Stomach (tissue), 9 donors: Measurements from ENCODE around the gene PRKCE. TPM values are rescaled to one million over a fixed set of nuclear protein-coding genes. Genes with fewer than 3 reads are reported as not detected.

Experiments
- DNase-seq, 2 donors: peaks; one replicate each; pipeline versions ENCODE4 v3.0.0 to v3.0.0-alpha.2; 2013 to 2019
- H3K27ac ChIP-seq, 5 donors: fragments of 200-600 bp in 4 of 5; sonication (generic) in 4 of 5; one replicate each; pipeline ENCODE4 v1.5.1; 2013 to 2019; ENCODE audit warnings: mild to moderate bottlenecking in 1 of 5, moderate library complexity in 1 of 5
- H3K27me3 ChIP-seq, 3 donors: fragments of 200-600 bp; sonication (generic); one replicate each; pipeline ENCODE4 v1.5.1; 2017 to 2019; ENCODE audit warnings: mixed run types in 1 of 3
- H3K36me3 ChIP-seq, 4 donors: fragments of 200-600 bp; sonication (generic); 1 replicate in 3 of 4; 2 replicates in 1 of 4; pipeline ENCODE4 v1.5.1; 2016 to 2019
- H3K4me1 ChIP-seq, 4 donors: fragments of 200-600 bp; sonication (generic); one replicate each; pipeline ENCODE4 v1.5.1; 2016 to 2019
- H3K4me3 ChIP-seq, 4 donors: fragments of 200-600 bp; sonication (generic) in 3 of 4; one replicate each; pipeline ENCODE4 v1.5.1; 2016 to 2019; ENCODE audit warnings: mild to moderate bottlenecking in 1 of 4
- H3K9me3 ChIP-seq, 4 donors: fragments of 200-600 bp; sonication (generic); one replicate each; pipeline ENCODE4 v1.5.1; 2016 to 2019
- EP300 ChIP-seq: sonication (generic); formaldehyde crosslinking; IDR thresholded peaks from one replicate; pipeline ENCODE4 v1.6.1; 2017; ENCODE audit warnings: antibody characterized with exemption
- POLR2A ChIP-seq, 4 donors: fragments of 450-650 bp; IDR thresholded peaks; one replicate each; pipeline ENCODE4 v1.6.1; 2016; ENCODE audit warnings: antibody characterized with exemption in 4 of 4, control low read depth in 2 of 4, mild to moderate bottlenecking in 1 of 4, moderate library complexity in 1 of 4
- POLR2AphosphoS5 ChIP-seq, 3 donors: sonication (generic); formaldehyde crosslinking; IDR thresholded peaks; one replicate each; pipeline ENCODE4 v1.6.1; 2016; ENCODE audit warnings: antibody characterized with exemption in 3 of 3
- WGBS, 5 donors: extraction: QIAGEN DNeasy Blood & Tissue Kit in 3 of 5; methylation state at CpG; one replicate each; pipeline versions ENCODE4 v1.1.5 to v1.1.7; 2013 to 2018; 5-methylcytosine and 5-hydroxymethylcytosine counted together
- intact Hi-C: fragments of 100-400 bp; cut with DNase I; formaldehyde crosslinking; loops from one replicate; pipeline ENCODE4 v1.15.1; 2023; ENCODE audit warnings: low total_unique reads
- polyA plus RNA-seq, 3 donors: library from polyadenylated mRNA; stranded (reverse); fragments of 200-250 nt; gene quantifications; one replicate each; pipeline ENCODE4 v1.2.3, GENCODE V29; 2013
- total RNA-seq, 5 donors: library from RNA; depleted of rRNA; stranded (reverse); fragments of >200 nt; gene quantifications; one replicate each; pipeline versions ENCODE4 v1.1.0 to v1.2.3, GENCODE V29; 2014 to 2016
- TF ChIP-seq, protein P1 (sequence below), 7 experiments: fragments of 450-650 bp in 4 of 7; fragments of 200-600 bp in 3 of 7; sonication (generic) in 3 of 7; IDR thresholded peaks; one replicate each; pipeline ENCODE4 v1.5.1; 2016 to 2019; ENCODE audit warnings: antibody characterized with exemption in 7 of 7, control low read depth in 2 of 7, mild to moderate bottlenecking in 1 of 7
- donor health status: healthy with polysubstance abuse.
- donor health status: Bipolar disorder and iron deficiency.
- donor health status: healthy.

The PRKCE gene
- total and polyA plus RNA-seq, 8 donors: 2.0 to 92.0 (median 10.0) TPM

GRCh38 chr2:45780541-45781463, 129.3 kb downstream of the PRKCE start:
- Histone ChIP-seq H3K4me3 (no peak overlapping the region), H3K4me1 (peaks cover 0 to 34% (median 17%) of the 10 kb centered on the region in 4 donors), H3K27ac (no peak overlapping the region), H3K27me3 (no peaks in the 10 kb centered on the region), H3K36me3 (no peaks in the 10 kb centered on the region), H3K9me3 (no peaks in the 10 kb centered on the region)
- no peak for DNase-seq
- 86 to 91% (median 90%) methylated on average over 10 of the region's 10 CpGs for WGBS, 5 donors
- intact Hi-C loops: no loop called here
- no peak for TF ChIP-seq POLR2A (IDR thresholded peaks at IDR 0.05)
- no peak for TF ChIP-seq POLR2AphosphoS5 (IDR thresholded peaks at IDR 0.05)
- TF ChIP-seq, protein P1, sequence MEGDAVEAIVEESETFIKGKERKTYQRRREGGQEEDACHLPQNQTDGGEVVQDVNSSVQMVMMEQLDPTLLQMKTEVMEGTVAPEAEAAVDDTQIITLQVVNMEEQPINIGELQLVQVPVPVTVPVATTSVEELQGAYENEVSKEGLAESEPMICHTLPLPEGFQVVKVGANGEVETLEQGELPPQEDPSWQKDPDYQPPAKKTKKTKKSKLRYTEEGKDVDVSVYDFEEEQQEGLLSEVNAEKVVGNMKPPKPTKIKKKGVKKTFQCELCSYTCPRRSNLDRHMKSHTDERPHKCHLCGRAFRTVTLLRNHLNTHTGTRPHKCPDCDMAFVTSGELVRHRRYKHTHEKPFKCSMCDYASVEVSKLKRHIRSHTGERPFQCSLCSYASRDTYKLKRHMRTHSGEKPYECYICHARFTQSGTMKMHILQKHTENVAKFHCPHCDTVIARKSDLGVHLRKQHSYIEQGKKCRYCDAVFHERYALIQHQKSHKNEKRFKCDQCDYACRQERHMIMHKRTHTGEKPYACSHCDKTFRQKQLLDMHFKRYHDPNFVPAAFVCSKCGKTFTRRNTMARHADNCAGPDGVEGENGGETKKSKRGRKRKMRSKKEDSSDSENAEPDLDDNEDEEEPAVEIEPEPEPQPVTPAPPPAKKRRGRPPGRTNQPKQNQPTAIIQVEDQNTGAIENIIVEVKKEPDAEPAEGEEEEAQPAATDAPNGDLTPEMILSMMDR (IDR thresholded peaks at IDR 0.05): no peak

DNA sequence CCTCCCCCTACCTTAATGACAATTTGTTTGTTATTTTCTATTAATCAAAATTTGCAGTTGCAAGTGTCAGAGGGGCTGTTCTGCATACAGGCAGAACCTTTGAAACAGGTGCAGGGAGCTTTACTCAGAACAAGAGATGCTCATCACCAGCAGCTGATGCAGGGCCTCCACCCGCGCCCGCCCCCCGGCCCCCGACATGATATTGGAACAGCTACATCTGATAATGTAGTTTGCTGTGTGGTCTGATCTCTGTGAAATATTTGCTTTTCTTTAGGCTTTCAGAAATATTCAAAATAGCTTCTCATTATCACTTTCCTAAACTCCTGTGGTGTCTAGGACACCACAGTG, 130.0 kb downstream of the PRKCE start:
- Histone ChIP-seq H3K27ac (no peak overlapping the region), H3K4me3 (no peak overlapping the region), H3K36me3 (no peaks in the 10 kb centered on the region), H3K4me1 (peaks cover 0 to 28% (median 16%) of the 10 kb centered on the region in 4 donors), H3K9me3 (no peaks in the 10 kb centered on the region), H3K27me3 (no peaks in the 10 kb centered on the region)
- no peak for DNase-seq
- 65 to 81% (median 76%) methylated on average over 5 of the region's 5 CpGs for WGBS, 5 donors
- TF ChIP-seq, protein P1 (IDR thresholded peaks at IDR 0.05): no peak
- no peak for TF ChIP-seq POLR2AphosphoS5 (IDR thresholded peaks at IDR 0.05)
- TF ChIP-seq EP300: no peak
- TF ChIP-seq POLR2A (IDR thresholded peaks at IDR 0.05): no peak
- intact Hi-C loops: no loop called here

GRCh38 chr2:45782436-45782835, 131.0 kb downstream of the PRKCE start:
- Histone ChIP-seq H3K27me3 (no peaks in the 10 kb centered on the region), H3K4me1 (peaks cover 0 to 24% (median 11%) of the 10 kb centered on the region in 4 donors), H3K27ac (no peak overlapping the region), H3K9me3 (no peaks in the 10 kb centered on the region), H3K36me3 (no peaks in the 10 kb centered on the region), H3K4me3 (no peak overlapping the region)
- WGBS, 5 donors: 92 to 98% (median 94%) methylated on average over 4 of the region's 4 CpGs
- no peak for DNase-seq
- TF ChIP-seq, protein P1 (IDR thresholded peaks at IDR 0.05): no peak
- TF ChIP-seq POLR2AphosphoS5 (IDR thresholded peaks at IDR 0.05): no peak
- TF ChIP-seq POLR2A (IDR thresholded peaks at IDR 0.05): no peak
- TF ChIP-seq EP300: no peak
- intact Hi-C loops: no loop called here

- no peaks in the 10 kb centered on the region for H3K9me3 ChIP-seq
- whole genome bisulfite sequencing, 5 donors: 69 to 83% (median 77%) methylated on average over 4 of the region's 4 CpGs
- peaks cover 0 to 21% (median 11%) of the 10 kb centered on the region in 4 donors for H3K4me1 ChIP-seq
- no peak overlapping the region for H3K4me3 ChIP-seq
- no peaks in the 10 kb centered on the region for H3K36me3 ChIP-seq
- DNase-seq: no peak
- TF ChIP-seq EP300: no peak
- TF ChIP-seq POLR2AphosphoS5 (IDR thresholded peaks at IDR 0.05): no peak
- TF ChIP-seq, protein P1 (IDR thresholded peaks at IDR 0.05): no peak
- no peak for TF ChIP-seq POLR2A (IDR thresholded peaks at IDR 0.05)
- intact Hi-C loops: no loop called here
- H3K27ac ChIP-seq: no peak overlapping the region
- no peaks in the 10 kb centered on the region for H3K27me3 ChIP-seq
Measured at GRCh38 chr2:45782986-45783385, 131.5 kb downstream of the PRKCE start.
